Endothelial cell of umbilical vein (primary cell): Measurements from ENCODE around the gene PRIM1. TPM values are rescaled to one million over a fixed set of nuclear protein-coding genes. Genes with fewer than 3 reads are reported as not detected.

Source experiments
- BruUV-seq: library from RNA; stranded (reverse); fragments of 400-500 nt; replicated peaks from 2 replicates; lab custom pipeline; 2021; lab: Mats Ljungman, UMichigan
- CTCF ChIA-PET: fragments of 300-600, 350-600 bp; sonication (Branson Sonifier 250); formaldehyde crosslinking; loops from one replicate; lab custom pipeline; 2021; ENCODE audit warnings: antibody characterized with exemption, inconsistent platforms; lab: Charles Lee
- POLR2A ChIA-PET: fragments of 300-600, 350-600 bp; sonication (Branson Sonifier 250); formaldehyde crosslinking; loops from one replicate; lab custom pipeline; 2021; ENCODE audit warnings: antibody characterized with exemption, inconsistent platforms; lab: Charles Lee
- DNase-seq: peaks from one replicate; pipeline ENCODE4 v3.0.0-alpha.2; 2011; ENCODE audit warnings: low read depth, low spot score
- FAIRE-seq: peaks from 2 replicates; lab custom pipeline; 2011; peaks lifted over from hg19 to GRCh38; lab: Jason Lieb, UNC
- H2AFZ ChIP-seq: 2 replicates; pipeline ENCODE4 v1.6.0; 2012; ENCODE audit warnings: low read depth, low read length, control low read depth, inconsistent platforms
- H3K27ac ChIP-seq: 2 replicates; pipeline ENCODE4 v1.5.1; 2011; ENCODE audit warnings: low read depth, mild to moderate bottlenecking, control low read depth, low read length, moderate library complexity; ENCODE audit not compliant: insufficient read depth
- H3K27me3 ChIP-seq, 2 experiments: 2 replicates each; pipeline versions ENCODE4 v1.6.0 to v1.6.1; 2011; ENCODE audit warnings: low read length in 2 of 2, mixed read lengths in 1 of 2; ENCODE audit not compliant: control insufficient read depth in 2 of 2, insufficient read depth in 2 of 2
- H3K36me3 ChIP-seq, 2 experiments: 2 replicates in 1 of 2; 3 replicates in 1 of 2; pipeline ENCODE4 v1.5.1; 2011; ENCODE audit warnings: low read length in 2 of 2, mild to moderate bottlenecking in 1 of 2, moderate library complexity in 1 of 2; ENCODE audit not compliant: control insufficient read depth in 2 of 2, insufficient read depth in 2 of 2; ENCODE audit errors: extremely low read depth in 1 of 2
- H3K4me1 ChIP-seq: 3 replicates; pipeline ENCODE4 v1.5.1; 2011; ENCODE audit warnings: mild to moderate bottlenecking, low read length; ENCODE audit not compliant: control insufficient read depth, insufficient read depth; ENCODE audit errors: extremely low read depth
- H3K4me2 ChIP-seq: 2 replicates; pipeline ENCODE4 v1.6.1; 2011; ENCODE audit warnings: low read length, control low read depth, mixed read lengths; ENCODE audit not compliant: insufficient read depth
- H3K4me3 ChIP-seq, 3 experiments: fragments of 200-600 bp in 1 of 3; sonication (generic), shearing (Covaris generic) in 1 of 3; replicated peaks in 1 of 3; 2 replicates each; pipeline ENCODE4 v1.5.1; 2011 to 2016; ENCODE audit warnings: control low read depth in 3 of 3, low read length in 3 of 3, mild to moderate bottlenecking in 2 of 3, inconsistent platforms in 1 of 3, low read depth in 1 of 3, moderate library complexity in 1 of 3; ENCODE audit not compliant: insufficient read depth in 1 of 3
- H3K79me2 ChIP-seq: 2 replicates; pipeline ENCODE4 v1.6.0; 2012; ENCODE audit warnings: low read length, inconsistent platforms; ENCODE audit not compliant: control insufficient read depth, insufficient read depth
- H3K9ac ChIP-seq: replicated peaks from 2 replicates; pipeline ENCODE3; 2011; ENCODE audit warnings: low read length, control low read depth; ENCODE audit not compliant: insufficient read depth; ENCODE audit errors: extremely low read depth
- H3K9me1 ChIP-seq: replicated peaks from 3 replicates; pipeline ENCODE4 v1.6.0; 2011; ENCODE audit warnings: mild to moderate bottlenecking, low read length; ENCODE audit not compliant: control insufficient read depth, insufficient read depth; ENCODE audit errors: extremely low read depth
- H3K9me3 ChIP-seq: replicated peaks from 2 replicates; pipeline ENCODE4 v1.5.1; 2012; ENCODE audit warnings: low read length, inconsistent platforms; ENCODE audit not compliant: control insufficient read depth, insufficient read depth
- H4K20me1 ChIP-seq: replicated peaks from 2 replicates; pipeline ENCODE3; 2011; ENCODE audit warnings: mild to moderate bottlenecking, low read length; ENCODE audit not compliant: control insufficient read depth, insufficient read depth; ENCODE audit errors: extremely low read depth
- CTCF ChIP-seq, 2 donors: IDR thresholded peaks; 1 replicate in 1 of 2; 2 replicates in 1 of 2; pipeline ENCODE4 v1.5.1; 2011; ENCODE audit warnings: low read length in 2 of 2, mild to moderate bottlenecking in 2 of 2, moderate library complexity in 2 of 2, control low read depth in 1 of 2, inconsistent platforms in 1 of 2, low read depth in 1 of 2; ENCODE audit not compliant: insufficient read depth in 1 of 2; ENCODE audit errors: extremely low read depth in 1 of 2
- EZH2 ChIP-seq: IDR thresholded peaks from 2 replicates; pipeline ENCODE4 v1.6.1; 2012; ENCODE audit warnings: borderline replicate concordance, low read depth, mild to moderate bottlenecking, moderate library complexity, low read length, inconsistent platforms; ENCODE audit not compliant: severe bottlenecking
- FOS ChIP-seq: IDR thresholded peaks from 2 replicates; pipeline ENCODE4 v1.6.1; 2011; ENCODE audit warnings: mild to moderate bottlenecking, low read length, moderate library complexity, borderline replicate concordance; ENCODE audit not compliant: insufficient read depth
- GATA2 ChIP-seq: IDR thresholded peaks from 2 replicates; pipeline ENCODE4 v1.7.0; 2011; ENCODE audit warnings: low read depth, mild to moderate bottlenecking, moderate library complexity, mixed read lengths, low read length; ENCODE audit not compliant: insufficient read length, insufficient read depth
- JUN ChIP-seq: IDR thresholded peaks from 2 replicates; pipeline ENCODE4 v1.6.1; 2011; ENCODE audit warnings: borderline replicate concordance, low read depth; ENCODE audit not compliant: insufficient read length, insufficient read depth
- MYC ChIP-seq: IDR thresholded peaks from one replicate; pipeline ENCODE4 v1.6.1; 2011; ENCODE audit warnings: mild to moderate bottlenecking, low read depth, low read length
- POLR2A ChIP-seq: IDR thresholded peaks from 2 replicates; pipeline ENCODE4 v1.6.1; 2012; ENCODE audit warnings: low read depth, mild to moderate bottlenecking, control low read depth, low read length
- POLR2AphosphoS5 ChIP-seq: IDR thresholded peaks from 2 replicates; pipeline ENCODE4 v1.6.1; 2012; ENCODE audit warnings: low read depth, mild to moderate bottlenecking, control low read depth, low read length, moderate library complexity; ENCODE audit not compliant: insufficient read depth
- dilution Hi-C: fragments of 300-500 bp; cut with MboI; formaldehyde crosslinking; loops from one replicate; pipeline ENCODE4 v1.15.0; 2019; ENCODE audit warnings: low sequenced_read_pairs; ENCODE audit not compliant: extremely low pct_ligation_motif_present
- intact Hi-C: fragments of 100-400 bp; cut with micrococcal nuclease; formaldehyde crosslinking; loops from one replicate; pipeline ENCODE4 v1.10.0; 2022
- polyA plus RNA-seq, 4 experiments: library from polyadenylated mRNA; depleted of rRNA in 3 of 4; stranded (reverse) in 3 of 4; unstranded in 1 of 4; fragments of >200 nt; gene quantifications; 2 replicates each; pipeline versions ENCODE4 v1.2.1 to v1.2.3, GENCODE V29; 2011 to 2012; ENCODE audit warnings: missing spikeins in 1 of 4
- total RNA-seq: library from RNA; stranded (reverse); gene quantifications from 2 replicates; pipeline ENCODE4 v1.2.3, GENCODE V29; 2021
- TF ChIP-seq, protein P1 (sequence below): IDR thresholded peaks from 2 replicates; pipeline ENCODE4 v1.6.1; 2011; ENCODE audit not compliant: insufficient read depth, insufficient read length

The PRIM1 gene
- total and polyA plus RNA-seq, 2 donors (not counting 3 experiments of a cell fraction or from before 2014, with no cell fraction given), result 10.9 to 12.1 TPM

- Histone ChIP-seq H3K27ac (peak overlapping the region; percentile 61), H2AFZ (no peak overlapping the region), H3K79me2 (peaks cover 60% of the 10 kb centered on the region), H3K27me3 (no peaks in the 10 kb centered on the region), H3K9me3 (no peaks in the 10 kb centered on the region), H3K4me3 (peak overlapping the region; percentile 85 to 90 (median 86)), H3K36me3 (peaks cover 6 to 9% of the 10 kb centered on the region in 2 experiments), H3K9ac (peak overlapping the region; percentile 90), H3K9me1 (no peaks in the 10 kb centered on the region), H4K20me1 (peaks cover 9% of the 10 kb centered on the region), H3K4me1 (peaks cover 33% of the 10 kb centered on the region), H3K4me2 (peak overlapping the region; percentile 71)
- intact Hi-C loops, result loop anchor here (2.0 kb wide), 1 partner anchor 87 kb away; no protein-coding TSS in a partner anchor
- ChIA-PET CTCF (interaction anchor here (0.7 to 1.5 kb wide), 2 partner anchors 39 to 87 kb away, joined by 3 to 4 read pairs; no protein-coding TSS in a partner anchor), POLR2A (no interaction called here)
- peak; percentile 55 for FAIRE-seq
- BruUV-seq, result no TSS peak
- TF ChIP-seq FOS (no peak), MYC (no peak), POLR2AphosphoS5 (peak; percentile 42)
- peak; percentile 41 for DNase-seq
- dilution Hi-C loops, result no loop called here
These were observed 28.0 kb downstream of the PRIM1 start for GRCh38 chr12:56723889-56724700.

DNA sequence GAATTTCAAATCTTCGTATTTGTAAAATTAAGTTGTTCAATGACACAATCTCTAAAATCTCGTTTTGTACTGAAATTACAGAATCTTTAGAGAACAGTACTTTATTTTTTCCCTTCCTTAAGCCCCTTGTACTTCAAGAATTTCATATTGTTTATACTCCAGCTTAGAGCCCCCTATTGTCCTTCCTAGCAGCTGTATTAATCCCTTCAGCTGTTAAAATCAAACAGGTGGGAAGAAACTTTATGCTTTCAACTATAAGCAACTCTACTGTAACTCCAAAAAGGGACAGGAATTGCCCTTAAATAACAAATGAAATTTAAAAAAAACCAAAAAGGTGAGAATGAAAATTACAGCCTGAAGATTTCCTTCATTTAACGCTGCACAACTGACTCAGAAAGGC lies 28.8 kb downstream of the PRIM1 start:
- intact Hi-C loops, result no loop called here
- H3K9me1 ChIP-seq, result no peaks in the 10 kb centered on the region
- H3K9me3 ChIP-seq, result no peaks in the 10 kb centered on the region
- BruUV-seq, result no TSS peak
- H3K9ac ChIP-seq, result peak overlapping the region; percentile 90
- H3K4me3 ChIP-seq, result peak overlapping the region; percentile 85 to 90 (median 86)
- H3K36me3 ChIP-seq, result peaks cover 9 to 12% of the 10 kb centered on the region in 2 experiments
- dilution Hi-C loops, result no loop called here
- POLR2A ChIA-PET, result no interaction called here
- DNase-seq (no peak), FAIRE-seq (no peak)
- no peak overlapping the region for H2AFZ ChIP-seq
- peak overlapping the region; percentile 71 for H3K4me2 ChIP-seq
- H3K27ac ChIP-seq, result no peak overlapping the region
- peaks cover 67% of the 10 kb centered on the region for H3K79me2 ChIP-seq
- no peaks in the 10 kb centered on the region for H3K27me3 ChIP-seq
- H3K4me1 ChIP-seq, result peaks cover 33% of the 10 kb centered on the region
- TF ChIP-seq FOS (no peak), EZH2 (no peak), POLR2AphosphoS5 (no peak), CTCF (IDR thresholded peaks at IDR 0.05; ENCODE audit: extremely low read depth in 1 of 2, insufficient read depth in 1 of 2, low read depth in 1 of 2, low read length in 2 of 2) (no peak), MYC (no peak), POLR2A (no peak), GATA2 (no peak), JUN (no peak)
- TF ChIP-seq, protein P1, sequence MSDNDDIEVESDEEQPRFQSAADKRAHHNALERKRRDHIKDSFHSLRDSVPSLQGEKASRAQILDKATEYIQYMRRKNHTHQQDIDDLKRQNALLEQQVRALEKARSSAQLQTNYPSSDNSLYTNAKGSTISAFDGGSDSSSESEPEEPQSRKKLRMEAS, result no peak
- H4K20me1 ChIP-seq, result peaks cover 9% of the 10 kb centered on the region
- CTCF ChIA-PET, result interaction anchor here (1.5 kb wide), 1 partner anchor 39 kb away, joined by 4 read pairs; no protein-coding TSS in a partner anchor
